HTR-8/SVneo (cell line): ENCODE results near the gene IL2RG.

Experiments
- DNase-seq: peaks from one replicate; pipeline ENCODE4 v3.0.0; 2011; ENCODE audit warnings: low spot score, mixed read lengths; ENCODE audit not compliant: insufficient read length
- FAIRE-seq: peaks from 2 replicates; lab custom pipeline; 2011; peaks lifted over from hg19 to GRCh38; lab: Jason Lieb, UNC

IL2RG gene

DNA sequence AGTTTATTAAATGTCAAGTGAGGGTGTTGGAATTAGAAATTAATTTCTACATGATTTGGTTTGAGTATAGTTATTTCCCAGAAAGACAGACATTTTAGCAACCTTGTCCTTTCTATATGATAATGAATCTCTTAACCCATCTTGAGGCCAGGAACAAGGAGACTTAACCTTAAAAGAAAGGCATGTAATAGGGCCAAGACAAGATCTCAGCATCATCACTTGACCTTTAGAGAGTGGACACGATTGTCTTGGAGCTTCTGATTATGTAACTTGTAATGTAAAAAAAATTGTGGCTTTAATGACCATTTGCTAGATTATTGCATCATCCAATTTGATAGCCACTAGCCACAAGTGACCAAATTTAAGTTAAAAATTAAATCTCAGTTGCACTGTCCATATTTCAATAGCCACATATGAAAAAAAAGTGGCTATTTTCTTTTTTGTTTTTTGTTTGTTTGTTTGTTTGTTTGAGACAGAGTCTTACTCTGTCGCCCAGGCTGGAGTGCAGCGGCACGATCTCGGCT, 29.2 kb downstream of the IL2RG start:
- FAIRE-seq (no peak), DNase-seq (no peak)

DNA sequence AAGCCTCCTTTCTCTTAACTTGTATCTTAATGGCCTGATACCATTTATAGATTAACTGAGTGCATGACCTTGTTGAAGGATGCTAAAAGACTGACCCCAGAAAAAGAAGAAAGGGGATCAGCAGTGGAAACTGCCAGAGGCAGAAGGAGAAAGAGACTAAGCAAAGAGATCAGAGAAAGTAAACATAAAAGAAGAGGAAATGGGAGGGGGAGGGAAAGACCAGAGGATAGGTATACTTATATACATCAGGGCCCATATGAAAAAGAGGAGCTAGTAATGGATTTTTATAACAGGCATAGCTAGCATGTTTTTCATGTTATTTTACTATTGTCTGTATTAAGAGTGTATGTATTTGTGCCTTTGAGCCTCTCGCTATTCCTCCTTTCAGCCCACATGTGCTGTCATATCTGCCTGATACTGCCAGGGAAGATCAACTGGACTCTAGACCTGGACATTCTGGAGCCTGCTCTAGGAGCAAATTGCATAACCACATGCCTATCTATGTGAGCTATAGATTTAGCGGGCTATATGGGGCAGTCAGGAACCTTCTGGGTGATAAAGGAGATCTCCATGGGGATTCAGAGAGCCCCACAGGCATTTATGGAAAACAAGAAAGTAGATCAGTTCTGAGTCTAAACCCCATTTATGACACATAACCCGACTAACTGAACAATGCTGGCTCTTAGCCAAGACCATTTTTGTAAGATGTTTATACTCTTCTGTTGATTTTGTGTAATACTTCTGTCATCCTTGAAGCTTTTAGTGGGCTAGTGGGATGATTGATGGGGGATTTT, 29.9 kb downstream of the IL2RG start:
- DNase-seq = no peak

DNA sequence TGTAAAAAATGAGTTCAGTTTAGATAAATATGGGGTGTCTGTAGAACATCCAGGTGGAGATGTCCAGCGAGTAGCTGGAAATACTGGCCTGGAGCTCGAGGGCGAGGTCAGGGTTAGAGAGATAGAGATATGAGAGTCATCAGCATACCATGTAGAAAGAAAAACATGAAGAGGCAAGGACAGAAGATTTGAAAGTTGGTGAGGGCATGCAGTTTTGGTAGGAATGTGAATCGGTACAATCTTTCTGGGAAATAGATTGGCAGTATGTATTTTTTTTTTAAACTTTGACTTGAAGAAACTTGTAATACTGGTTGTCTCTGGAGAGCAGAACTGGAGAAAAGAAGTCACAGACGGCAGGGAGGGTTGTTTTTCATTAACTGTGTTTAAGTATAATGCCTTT, 40.8 kb downstream of the IL2RG start:
- DNase-seq (no peak), FAIRE-seq (no peak)

More for the DNA sequence above, 29.9 kb downstream of the IL2RG start:
- FAIRE-seq = no peak

DNA sequence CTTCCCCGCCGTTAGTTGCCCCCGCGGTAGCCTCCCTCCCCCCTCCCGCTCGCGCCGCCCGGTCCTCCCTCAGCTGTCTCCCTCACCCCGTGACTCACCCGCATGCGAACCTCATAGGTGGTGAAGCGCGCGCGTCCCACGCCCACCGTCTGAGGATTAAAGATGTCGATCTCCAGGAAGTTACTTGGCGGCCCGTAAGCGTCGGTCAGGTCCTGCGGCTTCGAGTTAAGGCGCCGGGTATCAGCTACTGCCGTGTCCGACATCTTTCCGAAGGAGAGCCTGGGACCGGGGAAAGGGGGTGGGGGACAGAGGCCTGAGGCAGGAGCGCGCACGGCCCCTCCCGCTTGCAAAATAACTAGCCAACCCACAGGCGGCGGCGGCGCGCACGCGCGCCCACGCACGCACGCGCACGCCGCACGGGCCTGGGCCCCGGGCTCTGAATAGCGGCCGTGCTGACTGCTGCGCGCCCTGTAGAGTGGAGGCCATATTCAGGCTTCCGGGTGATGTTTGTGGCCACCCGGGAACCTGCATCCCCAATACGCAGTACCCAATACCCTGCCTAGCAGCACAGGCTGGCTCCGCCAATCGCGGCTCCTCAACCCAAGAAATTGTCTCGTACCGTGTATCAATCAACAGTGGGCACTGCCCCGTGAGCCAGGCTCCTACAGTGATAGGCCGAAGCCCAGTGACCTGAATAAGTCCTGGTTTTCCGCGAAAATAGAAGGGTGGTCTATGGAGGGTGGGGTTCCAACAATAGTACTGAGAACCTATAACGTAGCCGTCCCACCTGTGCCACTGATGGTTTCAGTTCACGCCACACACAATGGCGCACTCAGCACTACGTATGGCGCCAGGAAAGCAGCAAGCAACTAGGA, 43.1 kb downstream of the IL2RG start, which contains the start of gene SNX12:
TSS of gene SNX12 (minus strand) at position 291 of the 875 bp plus-strand sequence. CDS start at position 263, 28 bp downstream.
- DNase-seq (peak; percentile 98), FAIRE-seq (peak; percentile 99)

- FAIRE-seq = no peak
- no peak for DNase-seq
These were observed 43.7 kb downstream of the IL2RG start for GRCh38 chrX:71067712-71068043.

- DNase-seq = no peak
- no peak for FAIRE-seq
These were observed 44.3 kb downstream of the IL2RG start for GRCh38 chrX:71067089-71067488.

- DNase-seq (no peak), FAIRE-seq (no peak)
These were observed 51.2 kb downstream of the IL2RG start for GRCh38 chrX:71060127-71060526.

DNA sequence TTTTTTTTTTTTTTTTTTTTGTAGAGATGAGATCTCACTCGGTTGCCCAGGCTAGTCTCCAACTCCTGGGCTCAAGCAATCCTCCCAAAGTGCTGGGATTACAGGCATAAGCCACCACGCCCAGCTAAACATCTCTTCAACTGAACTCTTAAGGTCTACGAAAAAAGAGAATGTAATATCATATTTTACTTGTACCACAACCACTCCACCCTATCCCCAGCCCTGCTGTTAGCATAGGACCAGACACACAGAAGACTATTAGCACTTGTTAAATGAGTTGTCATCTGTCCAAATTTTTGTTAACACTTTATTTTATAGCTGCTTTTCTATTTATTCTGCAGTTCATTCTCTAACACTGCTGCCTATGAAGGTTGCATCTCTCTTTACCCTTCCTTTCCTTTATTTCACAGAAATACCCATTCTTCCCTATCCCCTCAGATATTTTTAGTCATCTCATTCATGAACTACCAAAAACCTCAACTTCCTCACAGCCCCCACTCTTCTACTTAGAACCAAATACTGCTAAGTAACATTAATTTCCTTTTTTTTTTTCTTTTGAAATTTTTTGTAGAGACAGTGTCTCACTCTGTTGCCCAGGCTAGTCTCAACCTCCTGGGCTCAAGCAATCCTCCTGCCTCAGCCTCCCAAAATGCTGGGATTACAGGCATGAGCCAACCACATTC, 53.4 kb downstream of the IL2RG start:
- FAIRE-seq (no peak), DNase-seq (no peak)
